IMR-90 (cell line): Measurements from ENCODE around the gene DLL4. TPM values are rescaled to one million over a fixed set of nuclear protein-coding genes. Genes with fewer than 3 reads are reported as not detected.

Source experiments
- ATAC-seq: fragments of 200-7000 bp; cut with Tn5 transposase; 2 replicates; pipeline ENCODE4 v1.9.1; 2020; ENCODE audit warnings: low read depth, mild to moderate bottlenecking, moderate library complexity
- BruUV-seq: library from RNA; stranded (reverse); fragments of 400-500 nt; replicated peaks from 2 replicates; lab custom pipeline; 2021; lab: Mats Ljungman, UMichigan
- CTCF ChIA-PET: fragments of 300-600 bp; formaldehyde crosslinking; extraction: SDS; loops from one replicate; lab custom pipeline; 2021; ENCODE audit warnings: antibody characterized with exemption; lab: Yijun Ruan, JAX
- POLR2A ChIA-PET: fragments of 300-600 bp; sonication (Branson Sonifier 250); formaldehyde crosslinking; loops from one replicate; lab custom pipeline; 2022; ENCODE audit warnings: antibody characterized with exemption; ENCODE audit not compliant: unreplicated experiment; lab: Charles Lee
- DNase-seq: peaks from one replicate; pipeline ENCODE4 v3.0.0; 2013
- H2AFZ ChIP-seq: replicated peaks from 2 replicates; pipeline ENCODE3; 2013; ENCODE audit warnings: low read length, mild to moderate bottlenecking; ENCODE audit not compliant: poor library complexity
- H2AK5ac ChIP-seq: 2 replicates; pipeline ENCODE4 v1.6.1; 2013; ENCODE audit warnings: low read depth, low read length, inconsistent platforms
- H2AK9ac ChIP-seq: replicated peaks from 2 replicates; pipeline ENCODE3; 2013; ENCODE audit warnings: mild to moderate bottlenecking, low read depth, low read length, moderate library complexity; ENCODE audit not compliant: poor library complexity
- H2BK120ac ChIP-seq: 2 replicates; pipeline ENCODE4 v1.6.1; 2013; ENCODE audit warnings: low read depth, low read length, inconsistent platforms
- H2BK15ac ChIP-seq: 3 replicates; pipeline ENCODE4 v1.6.1; 2013; ENCODE audit warnings: low read depth, low read length, inconsistent platforms
- H2BK20ac ChIP-seq: 2 replicates; pipeline ENCODE4 v1.6.1; 2013; ENCODE audit warnings: low read depth, mild to moderate bottlenecking, inconsistent platforms, low read length, moderate library complexity
- H2BK5ac ChIP-seq: 2 replicates; pipeline ENCODE4 v1.6.1; 2013; ENCODE audit warnings: mild to moderate bottlenecking, low read depth, low read length, inconsistent platforms; ENCODE audit not compliant: poor library complexity, severe bottlenecking
- H3K14ac ChIP-seq: replicated peaks from 2 replicates; pipeline ENCODE4 v1.6.1; 2013; ENCODE audit warnings: low read depth, low read length, inconsistent platforms
- H3K18ac ChIP-seq: 2 replicates; pipeline ENCODE4 v1.6.1; 2013; ENCODE audit warnings: low read depth, low read length, control low read depth
- H3K23ac ChIP-seq: 2 replicates; pipeline ENCODE4 v1.6.1; 2013; ENCODE audit warnings: low read depth, low read length, inconsistent platforms
- H3K27ac ChIP-seq: 2 replicates; pipeline ENCODE4 v1.5.1; 2013; ENCODE audit warnings: mild to moderate bottlenecking, control low read depth, low read length; ENCODE audit not compliant: insufficient read depth
- H3K27me3 ChIP-seq: 2 replicates; pipeline ENCODE4 v1.6.1; 2013; ENCODE audit warnings: low read length; ENCODE audit not compliant: control insufficient read depth, insufficient read depth
- H3K36me3 ChIP-seq: 2 replicates; pipeline ENCODE4 v1.6.1; 2013; ENCODE audit warnings: low read length, mixed read lengths; ENCODE audit not compliant: control insufficient read depth, insufficient read depth
- H3K4ac ChIP-seq: 2 replicates; pipeline ENCODE4 v1.6.1; 2013; ENCODE audit warnings: low read depth, low read length, inconsistent platforms
- H3K4me1 ChIP-seq: 2 replicates; pipeline ENCODE4 v1.6.1; 2013; ENCODE audit warnings: low read length, mixed read lengths; ENCODE audit not compliant: control insufficient read depth, insufficient read depth
- H3K4me2 ChIP-seq: 2 replicates; pipeline ENCODE4 v1.6.1; 2013; ENCODE audit warnings: low read depth, mild to moderate bottlenecking, control low read depth, low read length, moderate library complexity
- H3K4me3 ChIP-seq: 2 replicates; pipeline ENCODE4 v1.5.1; 2013; ENCODE audit warnings: low read depth, mild to moderate bottlenecking, control low read depth, low read length, moderate library complexity; ENCODE audit not compliant: insufficient read depth
- H3K56ac ChIP-seq: 2 replicates; pipeline ENCODE4 v1.6.1; 2013; ENCODE audit warnings: low read length, inconsistent platforms; ENCODE audit not compliant: insufficient read depth; ENCODE audit errors: extremely low read depth
- H3K79me1 ChIP-seq, 2 experiments: 2 replicates each; pipeline ENCODE4 v1.6.1; 2013; ENCODE audit warnings: low read length in 2 of 2, inconsistent platforms in 1 of 2, low read depth in 1 of 2
- H3K9ac ChIP-seq: 2 replicates; pipeline ENCODE4 v1.6.1; 2013; ENCODE audit warnings: low read depth, low read length, control low read depth
- H3K9me1 ChIP-seq: 2 replicates; pipeline ENCODE4 v1.6.1; 2013; ENCODE audit warnings: low read length, inconsistent platforms; ENCODE audit not compliant: insufficient read depth
- H3K9me3 ChIP-seq: 2 replicates; pipeline ENCODE4 v1.6.1; 2013; ENCODE audit warnings: low read length; ENCODE audit not compliant: control insufficient read depth, insufficient read depth
- H4K20me1 ChIP-seq: 2 replicates; pipeline ENCODE4 v1.6.1; 2013; ENCODE audit warnings: low read length, inconsistent platforms; ENCODE audit not compliant: insufficient read depth
- H4K5ac ChIP-seq: 2 replicates; pipeline ENCODE4 v1.6.1; 2013; ENCODE audit warnings: mild to moderate bottlenecking, low read depth, low read length, control low read depth
- H4K8ac ChIP-seq, 2 experiments: 2 replicates each; pipeline ENCODE4 v1.6.1; 2013; ENCODE audit warnings: low read depth in 2 of 2, low read length in 2 of 2, control low read depth in 1 of 2, inconsistent platforms in 1 of 2
- H4K91ac ChIP-seq: 2 replicates; pipeline ENCODE4 v1.6.1; 2013; ENCODE audit warnings: low read depth, low read length, inconsistent platforms; ENCODE audit not compliant: insufficient read depth
- BHLHE40 ChIP-seq: fragments of 150-350 bp; IDR thresholded peaks from 2 replicates; pipeline ENCODE4 v1.6.1; 2016; ENCODE audit warnings: mild to moderate bottlenecking, low read depth, low read length
- CEBPB ChIP-seq: IDR thresholded peaks from 2 replicates; pipeline ENCODE4 v1.6.1; 2012; ENCODE audit warnings: low read depth, low read length, improper control_type of control experiment
- CHD1 ChIP-seq: IDR thresholded peaks from 2 replicates; pipeline ENCODE4 v1.6.1; 2012; ENCODE audit warnings: low read depth, low read length, improper control_type of control experiment
- CTCF ChIP-seq: conservative IDR thresholded peaks from 2 replicates; pipeline ENCODE4 v1.5.1; 2012; ENCODE audit warnings: mild to moderate bottlenecking, low read depth, low read length, improper control_type of control experiment
- RCOR1 ChIP-seq: IDR thresholded peaks from 2 replicates; pipeline ENCODE4 v1.6.1; 2012; ENCODE audit warnings: mild to moderate bottlenecking, low read length, improper control_type of control experiment; ENCODE audit not compliant: insufficient replicate concordance
- RFX5 ChIP-seq: IDR thresholded peaks from 2 replicates; pipeline ENCODE4 v1.8.0; 2012; ENCODE audit warnings: low read depth, mild to moderate bottlenecking, low read length, moderate library complexity
- USF2 ChIP-seq: fragments of 150-350 bp; IDR thresholded peaks from 2 replicates; pipeline ENCODE4 v1.6.1; 2017; ENCODE audit warnings: mild to moderate bottlenecking, antibody characterized with exemption, low read length, low read depth
- WGBS, 2 experiments: methylation state at CpG; one replicate each; pipeline versions ENCODE4 v1.1.5 to v1.1.7; 2013; ENCODE audit warnings: missing lambda C conversion rate in 2 of 2; ENCODE audit not compliant: insufficient read length in 1 of 2; ENCODE audit errors: extremely low coverage in 2 of 2; 5-methylcytosine and 5-hydroxymethylcytosine counted together
- dilution Hi-C: fragments of 300-500 bp; cut with HindIII; formaldehyde crosslinking; loops from one replicate; pipeline ENCODE4 v1.14.3; 2018; ENCODE audit warnings: low sequenced_read_pairs; ENCODE audit not compliant: unreplicated experiment
- in situ Hi-C: fragments of 300-500 bp; cut with MboI; formaldehyde crosslinking; loops from 3 replicates; pipeline ENCODE4 v1.14.3; 2019; ENCODE audit warnings: low sequenced_read_pairs, inconsistent platforms, mixed read lengths
- intact Hi-C: fragments of 100-400 bp; cut with micrococcal nuclease; formaldehyde crosslinking; loops from 2 replicates; pipeline ENCODE4 v1.10.0; 2022
- polyA plus RNA-seq, 3 experiments: library from polyadenylated mRNA; depleted of rRNA; stranded (reverse); fragments of >200 nt; gene quantifications; 2 replicates each; pipeline ENCODE4 v1.2.3, GENCODE V29; 2012; ENCODE audit warnings: low replicate concordance in 1 of 3
- total RNA-seq: library from RNA; depleted of rRNA; stranded (reverse); fragments of >200 nt; gene quantifications from 2 replicates; pipeline ENCODE4 v1.2.3, GENCODE V29; 2012

DLL4 gene
- total and polyA plus RNA-seq, 2 of the 4 experiments (the other 2 are of a cell fraction): 1.8 to 3.4 TPM

DNA sequence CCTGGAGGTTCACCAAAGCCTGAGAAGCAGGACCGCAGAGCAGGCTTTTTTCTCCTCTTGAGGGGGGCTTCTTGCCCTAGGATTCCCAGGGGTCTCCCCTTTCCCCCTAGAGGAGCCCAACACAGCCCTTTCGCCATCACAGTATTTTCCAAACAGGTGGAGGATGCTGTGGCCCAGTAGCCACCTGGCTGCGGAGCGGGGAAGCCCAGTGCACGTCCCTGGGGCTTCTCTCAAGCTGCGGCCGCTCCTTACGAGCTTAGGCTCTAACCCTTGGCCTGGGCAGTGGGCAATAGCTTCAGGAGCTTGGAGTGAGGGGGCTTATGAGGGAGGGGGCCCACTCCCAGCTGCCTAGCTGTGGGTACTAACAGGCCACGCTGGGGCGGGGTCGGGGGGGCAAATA is 11.6 kb upstream of the DLL4 start:
- no peak overlapping the region for H2AFZ ChIP-seq
- no peak overlapping the region for H3K4me3 ChIP-seq
- ChIA-PET POLR2A (no interaction called here), CTCF (no interaction called here)
- no peak overlapping the region for H2BK15ac ChIP-seq
- no peak overlapping the region for H3K18ac ChIP-seq
- H2BK5ac ChIP-seq: no peak overlapping the region
- no peak overlapping the region for H4K91ac ChIP-seq
- no peaks in the 10 kb centered on the region for H3K27me3 ChIP-seq
- WGBS, 2 experiments: no CpG with 5 or more reads among the region's 11 CpGs
- dilution Hi-C loops: no loop called here
- no peak overlapping the region for H3K56ac ChIP-seq
- no peak overlapping the region for H3K9ac ChIP-seq
- no peak overlapping the region for H2AK5ac ChIP-seq
- H3K23ac ChIP-seq: no peak overlapping the region
- ATAC-seq: no peak
- no peak overlapping the region for H3K4ac ChIP-seq
- H4K20me1 ChIP-seq: no peaks in the 10 kb centered on the region
- peaks cover 4% of the 10 kb centered on the region for H3K9me1 ChIP-seq
- H3K4me2 ChIP-seq: no peak overlapping the region
- no TSS peak for BruUV-seq
- no peak overlapping the region for H3K14ac ChIP-seq
- DNase-seq: no peak
- no peak overlapping the region for H2BK20ac ChIP-seq
- H3K36me3 ChIP-seq: no peaks in the 10 kb centered on the region
- in situ Hi-C loops: no loop called here
- H2AK9ac ChIP-seq: no peak overlapping the region
- H2BK120ac ChIP-seq: no peak overlapping the region
- H4K5ac ChIP-seq: no peak overlapping the region
- no peaks in the 10 kb centered on the region for H3K9me3 ChIP-seq
- no peak overlapping the region for H3K27ac ChIP-seq
- no peak overlapping the region for H4K8ac ChIP-seq
- intact Hi-C loops: no loop called here
- peaks cover 2% of the 10 kb centered on the region; the same call in 1 of the 2 replicates for H3K4me1 ChIP-seq
- TF ChIP-seq RFX5: no peak
- TF ChIP-seq CEBPB: no peak
- no peak for TF ChIP-seq CHD1
- no peak for TF ChIP-seq RCOR1
- no peak for TF ChIP-seq USF2
- no peak for TF ChIP-seq CTCF
- TF ChIP-seq BHLHE40: no peak
- H3K79me1 ChIP-seq: no peaks in the 10 kb centered on the region
